Activated T-cell treated with anti-CD3 and anti-CD28 coated beads, Interleukin-2, amount 50 U/mL, for 48 hours (primary cell): ENCODE measurements around the gene ZNF687.

Experiments
- DNase-seq, 2 experiments: peaks; one replicate each; pipeline ENCODE4 v3.0.0-alpha.2; 2020

ZNF687 gene

DNA sequence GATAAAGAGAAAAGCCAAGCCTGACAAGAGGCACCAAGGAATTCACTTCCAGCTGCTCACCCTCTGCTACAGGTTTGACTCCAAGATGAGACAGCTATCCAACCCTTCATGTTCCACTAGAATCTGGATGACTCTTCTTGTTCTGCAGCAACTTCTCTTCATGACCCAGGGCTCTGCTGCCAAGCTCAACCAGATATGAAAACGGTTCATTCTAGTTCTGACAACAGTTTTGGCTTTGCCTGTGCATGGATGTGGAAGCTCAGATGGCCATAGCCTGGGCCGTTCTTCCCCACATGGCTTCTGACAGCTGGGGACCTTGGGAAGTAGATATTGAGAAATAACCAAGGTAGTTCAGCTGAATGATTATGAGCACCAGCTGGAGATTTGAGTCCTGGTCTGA, 31.4 kb downstream of the ZNF687 start:
- DNase-seq = no peak

DNA sequence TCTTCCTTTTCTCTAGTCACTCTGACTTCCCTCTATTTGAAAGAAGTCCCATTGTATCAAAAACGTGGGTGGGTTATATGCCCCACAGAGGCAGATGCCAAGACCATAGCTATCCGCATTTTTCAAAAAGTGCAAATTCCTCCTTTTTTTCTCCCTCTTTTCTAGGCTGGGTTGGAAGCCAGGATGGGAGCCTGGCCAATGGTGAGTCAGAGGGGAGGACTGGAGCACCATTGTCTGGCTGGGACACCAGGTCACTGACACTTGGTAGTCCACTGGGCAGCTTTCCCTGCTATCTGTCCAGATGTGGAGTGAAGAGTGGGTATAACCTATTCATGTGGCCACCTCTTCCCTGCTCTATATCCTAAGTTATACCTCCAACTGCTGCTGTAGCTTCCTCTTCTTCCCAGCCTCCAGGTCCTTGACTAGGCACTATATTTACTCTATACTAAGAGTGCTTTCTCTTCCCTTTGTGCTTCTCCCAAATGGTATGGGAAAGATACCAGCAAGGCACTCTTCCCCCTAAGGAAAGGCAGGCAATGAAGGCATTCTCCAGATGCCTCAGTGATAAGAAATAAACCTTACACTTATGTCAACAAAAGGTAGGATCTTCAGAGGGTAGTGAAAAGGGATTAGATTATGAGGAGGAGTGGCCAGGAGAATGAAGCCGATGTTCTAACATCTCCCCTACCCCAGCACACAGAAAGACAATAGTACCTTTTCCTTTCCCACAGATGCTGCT, 32.2 kb downstream of the ZNF687 start:
- DNase-seq = no peak

DNA sequence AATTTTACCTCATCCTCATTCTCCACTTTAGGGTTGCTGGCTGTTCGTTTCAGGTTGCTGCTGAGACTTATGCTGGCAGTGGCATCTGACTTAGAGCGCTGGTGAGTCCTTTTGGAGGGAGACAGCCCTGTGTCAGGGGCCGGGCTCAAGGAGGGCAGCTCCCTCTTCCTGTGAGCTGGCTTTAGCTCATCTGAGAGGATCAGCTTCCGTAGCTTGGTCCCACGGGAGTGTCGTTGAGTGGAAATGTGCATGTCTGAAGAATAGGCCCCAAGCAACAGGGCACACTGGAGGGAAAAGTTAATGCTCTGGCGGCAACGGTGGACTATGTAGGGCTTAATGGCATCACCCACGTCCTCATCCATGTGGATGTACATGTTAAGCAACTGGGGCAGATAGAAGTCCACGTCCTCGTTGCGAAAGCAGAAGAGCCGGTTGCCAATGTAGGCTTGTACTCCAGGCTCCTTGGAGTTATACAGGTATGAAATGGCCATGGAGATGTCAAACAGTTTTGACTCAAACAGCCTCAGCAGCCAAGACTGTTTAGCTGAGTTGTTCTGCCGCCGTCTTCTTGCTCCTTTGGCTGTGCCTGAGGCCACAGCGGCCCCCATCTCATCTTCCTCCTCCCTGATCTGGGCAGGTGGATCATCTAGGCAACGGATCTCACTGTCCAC, 33.6 kb downstream of the ZNF687 start:
- no peak for DNase-seq

DNA sequence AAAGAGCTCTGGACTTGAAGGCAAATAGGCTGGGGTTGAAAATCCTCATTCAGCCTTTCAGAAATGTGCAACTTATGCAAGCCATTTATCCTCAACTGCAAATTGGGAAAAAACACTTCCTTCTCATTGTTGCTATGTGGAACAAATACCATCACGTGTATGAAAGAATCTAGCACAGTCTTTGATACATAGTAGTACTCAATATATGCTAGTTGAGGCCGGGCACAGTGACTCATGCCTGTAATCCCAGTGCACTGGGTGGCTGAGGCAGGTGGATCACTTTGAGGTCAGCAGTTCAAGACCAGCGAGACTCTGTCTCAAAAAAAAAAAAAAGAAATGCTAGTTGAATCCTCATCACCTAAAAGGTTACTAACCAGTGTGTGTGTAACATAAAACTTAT, 36.9 kb downstream of the ZNF687 start:
- no peak for DNase-seq

DNA sequence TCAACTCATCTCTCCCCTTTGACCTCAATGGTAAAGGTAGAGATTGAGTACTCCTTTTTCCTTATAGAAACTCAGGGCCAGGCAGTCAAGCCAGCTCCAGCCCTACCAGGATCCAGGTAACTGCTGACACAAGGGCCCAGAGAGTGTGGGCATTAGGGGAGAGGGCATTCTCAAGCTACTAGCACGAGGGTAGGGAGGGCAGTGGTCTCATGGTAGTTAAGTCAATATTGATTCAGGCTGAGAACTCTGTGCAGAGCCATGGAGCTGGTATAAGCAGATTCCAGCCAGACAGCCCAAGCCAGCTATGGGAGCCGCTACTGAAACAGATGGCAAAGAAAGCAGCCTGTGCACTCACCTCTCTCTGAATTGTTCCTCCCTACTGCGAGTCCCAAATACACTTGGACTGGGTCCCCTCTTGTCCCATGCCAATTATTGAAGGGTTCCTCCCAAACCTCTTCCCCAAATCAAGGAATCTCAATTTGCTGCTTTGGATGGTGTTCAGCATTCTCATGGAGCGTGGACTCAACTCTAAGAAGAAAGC, 42.4 kb downstream of the ZNF687 start:
- DNase-seq = no peak

DNA sequence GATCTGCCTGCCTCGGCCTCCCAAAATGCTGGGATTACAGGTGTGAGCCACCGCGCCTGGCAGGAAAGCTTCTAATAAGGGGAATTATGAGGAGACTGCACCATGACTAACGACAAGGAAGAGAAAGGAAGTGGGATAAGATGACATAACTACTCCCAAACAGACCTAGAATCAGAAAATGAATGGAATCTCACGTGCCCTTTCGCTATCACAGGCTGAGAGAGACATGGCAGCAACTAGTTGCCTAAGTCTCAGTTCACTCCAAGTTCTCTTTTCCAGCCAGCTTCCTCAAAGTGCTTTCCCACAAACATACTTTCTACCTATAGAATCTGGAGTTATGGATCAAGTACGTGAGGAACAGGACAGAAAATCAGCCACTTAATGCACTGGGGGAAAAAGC, 43.1 kb downstream of the ZNF687 start:
- DNase-seq = no peak

DNA sequence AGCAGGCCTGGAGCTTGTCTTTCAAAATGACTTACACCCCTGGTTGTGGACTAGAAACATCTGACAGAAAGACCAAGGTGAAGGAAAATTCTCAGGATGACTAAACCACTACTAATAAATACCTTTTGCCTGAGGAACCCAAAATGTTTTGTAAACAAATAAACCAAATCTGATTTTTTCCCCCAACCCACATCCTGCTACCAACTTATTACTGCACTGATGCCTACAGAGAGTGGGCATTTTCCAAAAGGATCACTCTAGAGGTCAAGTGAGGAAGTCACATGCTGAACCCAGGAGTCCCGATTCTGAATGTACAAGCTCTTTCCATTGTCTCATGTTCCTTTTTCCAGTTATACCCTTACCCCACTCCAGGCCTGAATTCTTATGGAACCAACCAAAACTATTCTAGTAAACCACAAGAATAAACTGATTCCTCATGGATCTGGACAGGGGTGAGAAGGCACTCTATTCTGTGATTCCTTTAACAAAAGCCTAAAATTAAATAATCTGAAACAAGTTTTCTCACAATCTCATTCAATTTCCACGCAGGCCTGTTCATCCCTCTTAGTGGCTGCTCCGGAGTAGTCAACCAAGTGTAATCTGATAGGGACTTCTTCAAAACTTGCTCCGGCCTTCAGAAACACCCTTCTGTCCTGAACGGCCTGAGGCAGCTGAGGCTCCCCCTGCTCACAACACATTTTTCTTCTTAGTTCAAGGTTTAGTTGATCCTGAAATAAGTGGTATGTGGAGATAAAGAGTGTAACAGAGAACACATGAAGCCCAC, 43.7 kb downstream of the ZNF687 start:
- DNase-seq = no peak

DNA sequence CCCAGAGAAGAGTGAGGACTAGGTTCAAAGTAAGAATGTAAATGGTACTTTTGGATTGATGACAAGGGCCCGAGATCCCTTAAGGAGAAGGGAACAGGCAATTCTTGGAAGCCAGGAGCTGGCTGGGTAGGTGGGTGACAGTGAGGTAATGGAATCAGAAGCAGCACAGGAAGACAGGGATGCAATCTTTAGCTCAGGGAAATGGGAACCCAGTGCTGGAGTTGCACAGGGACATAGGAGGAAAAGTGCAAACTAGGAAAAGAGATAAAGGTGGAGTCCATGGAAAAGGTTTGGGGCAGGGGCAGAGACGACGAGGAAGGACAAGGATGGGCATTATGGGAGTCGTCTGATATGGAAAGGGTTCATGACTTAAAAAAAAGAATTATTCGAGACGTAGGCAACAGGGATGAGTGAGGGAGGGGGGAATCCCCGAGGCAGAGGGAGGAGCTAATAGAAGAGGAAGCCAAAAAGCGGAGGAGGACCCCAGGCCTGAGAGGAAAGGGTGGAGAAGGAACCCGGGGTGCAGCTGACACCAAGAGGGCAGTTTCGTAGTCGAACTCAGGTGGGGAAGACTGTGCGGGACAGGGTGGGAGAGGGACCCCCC, 44.6 kb downstream of the ZNF687 start:
- DNase-seq = peak; percentile 68 to 75

DNA sequence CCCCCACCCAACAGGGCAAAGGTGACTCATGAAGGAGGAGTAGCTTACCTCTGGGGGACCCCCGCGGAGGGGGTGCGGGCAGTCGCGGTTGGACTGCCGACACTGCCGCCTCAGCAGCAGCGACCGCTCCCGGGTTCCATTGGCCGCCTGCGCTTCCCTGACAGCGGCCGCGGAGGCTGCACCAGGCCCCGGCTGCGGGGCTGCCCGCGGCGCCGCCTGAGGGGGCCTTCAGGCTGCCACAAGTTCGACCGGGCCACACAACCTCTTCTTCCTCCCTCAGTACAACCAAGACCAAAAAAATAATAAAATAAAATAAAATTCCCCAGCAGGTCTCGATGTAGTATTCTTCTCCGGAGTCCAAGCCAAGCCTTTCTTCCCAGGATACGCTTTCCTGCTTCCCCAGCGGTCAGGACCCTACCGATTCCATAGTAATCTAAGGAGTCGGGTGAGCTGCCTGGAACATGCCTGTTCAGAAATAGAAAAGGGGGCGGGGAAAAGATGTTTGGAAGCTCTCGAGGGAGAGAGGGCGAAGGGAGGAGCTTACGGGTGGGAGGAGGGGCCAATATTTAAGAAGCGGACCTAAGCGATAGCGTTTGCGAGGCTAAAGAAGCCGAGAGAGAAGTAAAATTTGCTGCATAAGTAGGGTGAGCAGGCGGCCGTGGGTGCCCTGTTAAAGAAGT, 45.3 kb downstream of the ZNF687 start, which contains the start of gene PI4KB:
Gene PI4KB (minus strand): TSS at position 194 of the 680 bp plus-strand sequence. CDS start 10,935 bp downstream, outside the sequence.
- DNase-seq = peak; percentile 88 to 91

DNA sequence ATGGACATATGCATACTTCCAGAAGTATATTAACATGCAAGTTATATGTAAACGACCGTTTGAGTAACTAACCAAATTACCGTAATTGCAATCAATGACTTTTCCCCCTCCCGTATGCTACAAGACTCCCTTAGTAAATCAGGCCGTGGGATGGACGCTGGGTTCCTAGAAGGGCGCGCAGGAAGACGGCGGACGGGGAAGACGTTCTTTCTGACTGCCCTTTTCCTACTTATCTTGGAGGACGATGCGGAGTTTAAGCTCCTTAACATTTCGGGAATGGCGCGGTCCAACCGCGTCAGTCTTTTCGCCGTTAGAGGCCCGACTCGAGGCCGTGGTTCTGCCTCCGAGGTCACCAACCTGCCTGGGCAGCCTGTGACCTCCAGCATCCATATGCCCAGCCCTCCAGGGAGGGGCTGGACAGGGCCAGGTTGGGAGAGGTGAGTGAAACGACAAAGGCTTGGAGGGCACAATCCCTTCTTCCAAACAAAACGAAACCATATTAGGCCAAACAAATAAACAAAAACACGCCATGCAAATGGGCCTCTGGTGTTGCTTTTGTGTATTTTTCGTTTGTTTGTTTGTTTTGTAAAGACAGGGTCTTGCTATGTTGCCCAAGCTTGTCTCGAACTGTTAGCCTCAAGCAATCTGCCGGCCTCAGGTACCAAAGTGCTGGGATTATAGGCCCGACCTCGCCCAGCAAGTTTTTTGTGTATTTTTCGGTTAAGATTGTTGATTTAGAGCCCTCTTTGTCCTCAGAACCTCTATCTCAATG, 46.0 kb downstream of the ZNF687 start:
- no peak for DNase-seq

DNA sequence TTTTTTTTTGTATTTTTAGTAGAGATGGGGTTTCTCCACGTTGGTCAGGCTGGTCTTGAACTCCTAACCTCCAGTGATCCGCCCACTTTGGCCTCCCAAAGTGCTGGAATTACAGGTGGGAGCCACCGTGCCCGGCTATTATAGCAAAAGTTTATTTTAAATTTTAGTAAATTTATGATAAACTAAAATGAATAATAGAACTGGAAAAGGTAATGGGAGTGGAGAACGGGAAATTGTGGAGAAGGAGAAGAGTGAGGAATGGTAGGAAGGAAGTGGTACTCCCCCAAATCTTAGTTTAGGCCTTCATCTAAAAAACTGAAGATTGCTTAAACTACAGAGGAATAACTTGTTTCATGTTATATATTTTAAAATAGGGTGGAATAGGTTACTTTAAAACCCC, 52.7 kb downstream of the ZNF687 start:
- DNase-seq = no peak

DNA sequence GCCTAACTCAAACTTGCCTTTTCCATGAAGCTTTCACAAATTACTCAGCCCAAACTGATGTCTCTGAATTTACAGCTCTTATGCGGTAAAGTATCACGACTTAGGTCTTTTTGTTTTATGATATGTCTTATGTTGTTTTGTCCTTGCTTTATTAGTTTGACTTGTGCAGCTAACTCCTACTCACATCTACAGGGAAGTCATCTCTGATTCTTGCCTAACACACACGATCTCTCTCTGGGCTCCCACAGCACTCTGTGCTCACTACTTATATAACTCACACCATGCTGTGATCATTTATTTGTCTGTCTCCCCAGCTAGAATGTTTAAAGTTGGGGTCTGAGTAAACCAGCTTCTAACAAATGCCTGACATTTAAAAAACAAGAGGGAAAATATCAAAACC, 54.5 kb downstream of the ZNF687 start:
- DNase-seq = no peak

DNA sequence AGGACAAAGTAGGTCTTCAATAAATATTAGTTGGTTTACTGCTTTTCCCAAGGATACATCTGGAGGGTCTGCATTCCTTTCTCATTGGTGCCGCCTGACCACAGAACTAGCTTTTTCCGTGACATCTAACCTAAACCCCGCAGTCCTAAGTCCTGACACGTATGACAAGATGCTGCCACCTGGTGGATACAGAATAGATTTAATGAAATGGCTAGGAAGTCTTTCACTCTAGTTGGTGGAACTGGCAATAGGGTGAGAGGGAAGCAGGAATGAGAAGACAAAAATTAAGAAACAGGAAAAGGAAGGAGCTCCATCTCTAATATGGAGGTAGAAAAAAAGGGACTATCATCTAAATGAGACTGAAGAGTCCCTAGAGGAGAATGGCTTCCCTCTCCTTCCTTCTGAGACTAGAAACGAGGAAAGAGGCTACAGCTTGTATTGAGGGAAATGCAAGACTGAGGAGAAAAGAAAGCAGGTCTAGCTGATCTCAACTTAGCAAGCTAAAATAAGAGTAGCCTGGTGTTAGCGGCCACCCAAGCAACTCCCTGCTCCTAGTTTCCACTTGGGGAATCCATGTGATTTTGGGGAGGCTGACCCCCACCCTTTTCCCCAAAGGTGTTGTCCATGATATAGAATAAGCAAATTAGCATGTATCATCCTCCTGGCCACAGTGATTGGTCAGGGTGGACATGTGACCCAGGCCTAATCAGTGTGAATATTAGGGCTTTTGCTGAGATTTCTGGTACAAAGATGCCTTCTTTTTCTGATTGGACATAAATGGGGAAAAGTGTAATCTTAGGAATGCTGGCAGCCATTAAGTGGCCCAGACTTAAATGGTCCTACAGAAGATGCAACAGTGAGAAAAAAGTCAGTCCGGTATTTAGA, 59.0 kb downstream of the ZNF687 start:
- peak; percentile 38 to 44 for DNase-seq
